NCI-H524 treated with DMSO at 0.1 percent for 48 hours (cell line): ENCODE measurements around the gene CACNA1A.

Experiments used
- DNase-seq: peaks from one replicate; lab custom pipeline; 2025; lab: John Stamatoyannopoulos, UW

Gene CACNA1A

DNA sequence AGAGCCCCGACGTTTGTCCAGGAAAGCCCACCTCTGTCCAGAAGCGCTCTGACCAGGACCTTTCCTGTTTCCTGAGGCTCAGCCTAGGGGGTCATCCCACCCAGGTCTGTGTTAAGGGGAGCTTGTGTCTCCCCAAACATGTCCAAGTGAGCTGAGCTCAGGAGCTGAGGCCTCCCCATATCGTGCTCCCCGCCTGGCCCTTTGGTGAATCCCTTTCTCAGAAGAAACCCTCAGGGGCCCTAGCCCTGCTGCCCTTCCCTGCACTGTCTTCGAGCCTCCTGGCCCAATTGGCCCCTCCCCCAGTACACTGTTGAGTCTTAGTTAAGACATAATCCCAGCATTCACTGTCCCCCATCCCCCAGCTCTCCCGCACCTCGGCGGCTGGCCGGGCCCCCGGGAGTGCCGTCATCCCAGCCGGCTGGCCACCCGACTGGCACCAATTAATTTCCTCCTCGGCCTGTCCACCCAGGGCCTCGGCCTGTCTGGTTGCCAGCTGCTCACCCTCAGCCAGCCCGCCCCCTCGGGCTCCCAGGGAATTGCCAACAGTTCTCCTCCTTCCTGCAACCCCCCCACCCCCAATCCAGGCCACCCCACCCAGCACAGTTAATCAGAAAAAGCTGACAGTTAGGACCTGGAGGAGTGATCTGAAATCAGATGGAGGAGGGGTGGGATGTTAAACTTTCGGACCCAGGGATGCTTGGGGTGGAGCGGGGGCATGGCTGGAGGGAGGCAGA lies 342.5 kb downstream of the CACNA1A start:
- DNase-seq, result peak; percentile 71

DNA sequence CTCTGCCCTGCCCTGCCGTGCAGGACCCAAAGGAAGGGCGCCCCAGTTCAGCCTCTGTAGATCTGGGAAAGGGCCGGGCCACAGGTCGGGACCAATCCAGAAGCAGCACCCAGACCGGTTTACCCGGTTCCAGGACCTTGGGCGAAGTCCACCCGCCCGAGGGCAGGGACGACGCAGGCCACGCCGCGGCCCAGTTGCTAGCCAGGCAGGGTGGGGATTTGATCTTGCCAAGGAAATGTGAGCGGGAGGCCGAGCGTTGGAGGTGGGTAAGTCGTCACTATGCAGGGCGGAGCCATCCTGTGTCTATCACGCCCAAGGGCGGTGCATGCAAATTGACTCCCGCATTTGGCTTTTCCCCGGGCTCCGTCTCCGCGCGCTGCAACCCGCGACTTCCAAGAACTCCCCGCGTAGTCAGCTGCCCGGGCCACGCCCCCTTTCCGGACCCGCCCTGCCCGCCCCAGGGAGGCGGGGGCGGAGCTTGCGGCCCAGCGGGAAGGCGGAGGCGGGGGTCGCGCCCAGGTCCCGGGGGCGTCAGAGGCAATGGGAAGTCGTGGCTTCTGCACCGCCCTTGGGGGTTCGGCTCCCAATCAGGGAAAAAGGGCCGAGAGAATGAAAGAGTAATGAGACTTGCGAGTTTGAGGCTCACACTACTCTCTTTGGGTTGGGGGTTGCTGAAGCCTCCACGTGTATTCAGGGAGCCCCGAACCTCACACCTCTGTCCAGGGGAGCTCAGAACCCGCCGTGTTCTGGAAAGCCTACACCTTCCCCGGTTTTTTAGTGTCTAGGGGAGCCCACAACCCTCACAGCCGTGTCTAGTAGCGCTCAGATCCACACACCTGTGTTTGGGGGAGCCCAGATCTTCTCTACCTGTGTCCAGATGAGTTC lies 343.3 kb downstream of the CACNA1A start:
- peak; percentile 87 for DNase-seq

DNA sequence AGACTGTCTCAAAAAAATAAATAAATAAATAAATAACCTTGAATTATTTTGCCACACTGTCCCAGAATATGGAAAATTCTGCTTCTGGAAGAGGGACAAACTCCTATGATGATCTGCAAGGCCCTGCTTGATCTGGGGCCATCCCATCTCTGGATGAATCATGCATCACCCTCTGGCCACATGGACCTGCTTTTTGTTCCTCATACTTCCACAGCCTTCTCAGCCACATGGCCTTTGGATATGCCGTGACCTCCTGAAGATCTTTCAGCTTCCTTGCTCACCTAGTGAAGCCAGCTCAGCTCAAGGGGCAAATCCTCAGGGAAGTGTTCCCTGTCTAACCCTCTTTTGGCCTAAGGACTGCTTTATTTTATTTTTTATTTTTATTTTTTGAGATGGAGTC lies 345.7 kb downstream of the CACNA1A start:
- DNase-seq, result no peak

DNA sequence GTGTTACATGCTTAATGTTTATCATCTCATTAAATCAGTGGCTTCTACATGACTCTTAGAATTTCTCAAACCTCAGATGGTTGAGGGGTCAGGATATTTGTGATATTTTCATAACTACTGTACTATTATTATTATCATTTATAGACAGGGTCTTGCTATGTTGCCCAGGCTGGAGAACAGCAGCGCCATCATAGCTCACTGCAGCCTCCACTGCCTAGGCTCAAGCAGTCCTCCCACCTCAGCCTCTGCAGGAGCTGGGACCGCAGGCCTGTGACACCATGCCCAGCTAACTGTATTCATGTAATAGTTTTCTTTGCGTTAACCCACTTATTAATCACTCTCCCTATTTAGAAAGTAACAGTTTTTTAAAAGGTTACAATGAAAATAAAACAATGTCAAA lies 346.6 kb downstream of the CACNA1A start:
- DNase-seq, result no peak
